Activated CD8-positive, alpha-beta T cell treated with anti-CD3 and anti-CD28 coated beads for 36 hours (primary cell): ENCODE results near the gene TPI1. TPM values are rescaled to one million over a fixed set of nuclear protein-coding genes. Genes with fewer than 3 reads are reported as not detected.

Experiments
- ATAC-seq: fragments of 200-7000 bp; cut with Tn5 transposase; one replicate; pipeline ENCODE4 v1.10.0; 2021; ENCODE audit warnings: mild to moderate bottlenecking, moderate library complexity
- CTCF ChIA-PET: fragments of 350-600 bp; sonication (Branson Sonifier 250); formaldehyde crosslinking; loops from one replicate; lab custom pipeline; 2021; ENCODE audit warnings: antibody characterized with exemption; lab: Charles Lee
- POLR2A ChIA-PET: fragments of 350-600 bp; sonication (Branson Sonifier 250); formaldehyde crosslinking; loops from one replicate; lab custom pipeline; 2021; ENCODE audit warnings: antibody characterized with exemption; lab: Charles Lee
- DNase-seq: peaks from one replicate; pipeline ENCODE4 v3.0.0-alpha.2; 2020
- H3K27ac Mint-ChIP-seq: one replicate; pipeline ENCODE4 v1.8.0; 2021; ENCODE audit warnings: mild to moderate bottlenecking, mixed read lengths
- H3K27me3 Mint-ChIP-seq: one replicate; pipeline ENCODE4 v1.8.0; 2021; ENCODE audit warnings: mixed read lengths
- H3K36me3 Mint-ChIP-seq: one replicate; pipeline ENCODE4 v1.8.0; 2021; ENCODE audit warnings: low read depth, mixed read lengths
- H3K4me1 Mint-ChIP-seq: one replicate; pipeline ENCODE4 v1.8.0; 2021; ENCODE audit warnings: low read depth, mixed read lengths
- H3K4me3 Mint-ChIP-seq: one replicate; pipeline ENCODE4 v1.8.0; 2021; ENCODE audit warnings: mild to moderate bottlenecking, moderate library complexity, mixed read lengths
- H3K9me3 Mint-ChIP-seq: one replicate; pipeline ENCODE4 v1.8.0; 2021; ENCODE audit warnings: mixed read lengths
- CTCF ChIP-seq: fragments of 200-600 bp; IDR thresholded peaks from one replicate; pipeline ENCODE4 v1.8.0; 2022; ENCODE audit warnings: antibody characterized with exemption, mild to moderate bottlenecking
- intact Hi-C: fragments of 100-400 bp; cut with micrococcal nuclease; formaldehyde crosslinking; loops from one replicate; pipeline ENCODE4 v1.10.0; 2022
- total RNA-seq, 2 experiments: library from RNA; stranded (reverse); gene quantifications; one replicate each; pipeline ENCODE4 v1.2.3, GENCODE V29; 2021

The TPI1 gene
- total RNA-seq, 2 experiments from 2014 or later: 1,714 to 1,776 TPM

DNA sequence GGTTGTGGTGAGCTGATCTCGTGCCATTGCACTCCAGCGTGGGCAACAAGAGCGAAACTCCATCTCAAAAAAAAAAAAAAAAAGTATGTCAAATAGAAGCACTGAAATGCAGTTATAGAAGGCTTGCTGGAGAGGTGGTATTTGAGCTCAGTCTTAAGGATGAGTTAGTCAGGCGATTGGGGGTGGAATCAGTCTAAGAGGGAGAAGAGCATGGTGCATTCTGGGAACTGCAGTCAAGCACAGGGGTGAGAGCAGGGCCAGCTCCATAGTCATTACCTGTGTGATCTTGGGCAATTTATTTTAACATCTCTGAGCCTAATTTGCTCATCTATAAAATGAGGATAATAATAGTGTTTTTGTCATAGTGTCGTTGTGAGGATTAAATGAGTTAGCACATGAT is 32.5 kb upstream of the TPI1 start:
- ChIA-PET POLR2A (interaction anchor here (0.5 to 1.6 kb wide), 8 partner anchors 8 to 401 kb away, joined by 3 to 6 read pairs (median 4); no protein-coding TSS in a partner anchor), CTCF (interaction anchor here (1.0 to 17.9 kb wide), 21 partner anchors 10 to 804 kb away, joined by 3 to 341 read pairs (median 5); partner anchors contain the start of genes CDCA3, COPS7A, GPR162 and MLF2)
- no peak overlapping the region for H3K27ac Mint-ChIP-seq
- no peaks in the 10 kb centered on the region for H3K36me3 Mint-ChIP-seq
- no peak overlapping the region for H3K4me3 Mint-ChIP-seq
- H3K27me3 Mint-ChIP-seq: peaks cover 8% of the 10 kb centered on the region
- intact Hi-C loops: no loop called here
- H3K4me1 Mint-ChIP-seq: peaks cover 11% of the 10 kb centered on the region
- DNase-seq (no peak), ATAC-seq (no peak)
- H3K9me3 Mint-ChIP-seq: no peaks in the 10 kb centered on the region
- TF ChIP-seq CTCF: no peak

DNA sequence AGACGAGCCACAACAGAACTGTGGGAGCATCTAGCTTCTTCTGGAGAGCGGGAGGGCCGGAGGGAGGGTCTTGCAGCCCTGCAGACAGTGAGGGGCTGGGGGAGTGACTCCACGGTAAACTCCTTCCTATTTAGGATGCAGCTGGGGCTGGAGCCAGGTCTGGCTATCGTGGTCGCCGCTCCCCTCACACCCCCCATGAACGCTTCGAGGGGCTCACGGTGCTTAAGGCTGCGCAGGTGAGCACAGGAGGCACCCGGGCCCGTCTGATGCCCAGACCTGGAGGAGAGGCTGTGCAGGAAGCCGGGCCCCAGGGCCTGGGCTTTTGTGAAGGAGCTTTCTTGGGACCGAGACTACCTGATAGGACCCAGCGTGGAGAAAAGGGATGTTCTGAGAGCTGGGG is 30.5 kb upstream of the TPI1 start:
- ATAC-seq: no peak
- no peak for TF ChIP-seq CTCF

GRCh38 chr12:6837370-6838060 is 29.8 kb upstream of the TPI1 start:
- Mint-ChIP-seq H3K9me3 (no peaks in the 10 kb centered on the region), H3K36me3 (no peaks in the 10 kb centered on the region), H3K4me3 (no peak overlapping the region), H3K27me3 (no peaks in the 10 kb centered on the region), H3K4me1 (peaks cover 11% of the 10 kb centered on the region), H3K27ac (no peak overlapping the region)
- ChIA-PET CTCF (interaction anchor here (0.8 to 17.9 kb wide), 9 partner anchors 11 to 237 kb away, joined by 3 to 341 read pairs (median 8); partner anchors contain the start of genes CDCA3, COPS7A, MLF2 and P3H3), POLR2A (interaction anchor here (0.6 to 1.2 kb wide), 3 partner anchors 13 to 74 kb away, joined by 3 to 5 read pairs (median 3); partner anchors contain the start of gene CDCA3)
- DNase-seq: no peak
- TF ChIP-seq CTCF: no peak
- ATAC-seq: no peak
- intact Hi-C loops: no loop called here

More for the DNA sequence above, 30.5 kb upstream of the TPI1 start:
- Mint-ChIP-seq H3K27ac (no peak overlapping the region), H3K27me3 (no peaks in the 10 kb centered on the region), H3K36me3 (no peaks in the 10 kb centered on the region), H3K4me1 (peaks cover 11% of the 10 kb centered on the region), H3K9me3 (no peaks in the 10 kb centered on the region), H3K4me3 (no peak overlapping the region)
- ChIA-PET POLR2A (interaction anchor here (0.6 to 1.2 kb wide), 4 partner anchors 13 to 112 kb away, joined by 3 to 5 read pairs (median 3); partner anchors contain the start of gene CDCA3), CTCF (interaction anchor here (0.8 to 17.9 kb wide), 12 partner anchors 8 to 236 kb away, joined by 3 to 341 read pairs (median 7); partner anchors contain the start of genes CDCA3, COPS7A, MLF2 and P3H3)
- no peak for DNase-seq
- intact Hi-C loops: no loop called here

- no peak for DNase-seq
- Mint-ChIP-seq H3K4me1 (peaks cover 11% of the 10 kb centered on the region), H3K36me3 (no peaks in the 10 kb centered on the region), H3K27me3 (no peaks in the 10 kb centered on the region), H3K4me3 (no peak overlapping the region), H3K27ac (no peak overlapping the region), H3K9me3 (no peaks in the 10 kb centered on the region)
- ChIA-PET CTCF (interaction anchor here (1.6 to 3.0 kb wide), 5 partner anchors 10 to 86 kb away, joined by 5 to 15 read pairs (median 7); partner anchors contain the start of genes CDCA3, MLF2 and P3H3), POLR2A (interaction anchor here (0.8 to 1.2 kb wide), 5 partner anchors 12 to 86 kb away, joined by 3 to 5 read pairs (median 3); partner anchors contain the start of genes CDCA3 and MLF2)
- TF ChIP-seq CTCF: no peak
- ATAC-seq: no peak
- intact Hi-C loops: no loop called here
Observed at GRCh38 chr12:6838854-6839253, 28.5 kb upstream of the TPI1 start.
